GM12891 (cell line): ENCODE results near the gene SCAMP3.

ENCODE experiments used
- POLR2A ChIP-seq: IDR thresholded peaks from 2 replicates; pipeline ENCODE4 v1.6.1; 2011; ENCODE audit warnings: low read depth, low read length, control low read depth
- POLR2AphosphoS5 ChIP-seq: IDR thresholded peaks from 2 replicates; pipeline ENCODE4 v1.6.1; 2011; ENCODE audit warnings: low read depth, low read length, control low read depth

DNA sequence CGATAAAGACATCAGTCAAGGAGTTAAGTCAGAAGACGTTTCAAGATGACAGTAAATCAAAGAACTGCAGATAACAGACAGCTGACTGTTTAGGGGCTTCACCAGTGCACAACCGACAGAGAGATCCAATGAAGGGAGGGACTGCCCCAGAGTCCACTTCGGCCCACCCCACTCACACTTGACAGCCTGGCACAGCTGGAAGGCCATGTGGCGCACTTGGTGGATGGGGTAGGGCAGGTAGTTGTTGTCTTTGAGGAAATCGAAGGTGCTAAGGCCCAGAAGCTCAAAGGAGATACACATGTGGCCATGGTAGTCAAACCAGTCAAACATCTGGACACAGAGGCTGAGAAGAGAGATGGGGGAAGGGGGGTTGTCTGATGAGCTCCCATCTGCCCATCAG lies 4.4 kb upstream of the SCAMP3 start:
- TF ChIP-seq POLR2A (no peak), POLR2AphosphoS5 (no peak)
